ENCODE measurements around the gene GAS2. TPM values are rescaled to one million over a fixed set of nuclear protein-coding genes. Genes with fewer than 3 reads are reported as not detected.

Gene GAS2
- total RNA-seq, 1 donor from 2014 or later = 3.4 TPM

DNA sequence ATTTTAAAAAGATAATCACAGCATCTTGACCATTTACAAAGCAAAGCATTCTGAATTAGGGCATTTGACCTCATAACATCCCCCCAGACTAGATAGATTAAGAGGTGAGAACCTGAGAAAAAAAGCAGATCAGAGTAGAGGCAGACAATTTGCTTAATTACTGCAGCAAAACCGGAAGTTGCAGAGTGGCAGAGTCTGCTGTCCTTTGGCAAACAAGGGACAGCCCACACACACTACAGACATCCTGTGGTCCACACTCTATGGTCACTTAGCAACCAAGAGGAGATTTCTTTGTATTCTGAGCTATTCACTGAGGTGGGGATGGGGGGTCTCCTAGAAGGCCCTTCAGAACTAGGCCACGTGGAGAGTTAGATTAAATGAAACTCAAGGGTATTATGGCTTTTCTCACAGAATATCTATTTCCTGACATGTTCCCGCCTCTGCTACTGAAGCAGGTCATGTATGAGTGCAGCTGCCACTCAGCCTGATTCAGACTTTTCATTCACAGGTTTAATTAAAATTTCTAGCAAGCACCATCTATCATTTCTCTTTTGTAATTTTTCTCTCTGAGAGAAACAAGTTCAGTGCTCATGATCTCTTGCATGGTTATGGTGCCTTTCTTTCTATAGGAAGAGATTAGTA is 114.7 kb downstream of the GAS2 start:
- Mint-ChIP-seq H3K27ac (ENCODE audit: unreplicated experiment) (no peak overlapping the region), H3K27me3 (ENCODE audit: low read depth) (no peaks in the 10 kb centered on the region), H3K9me3 (peaks cover 15% of the 10 kb centered on the region), H3K36me3 (ENCODE audit: low read depth) (peaks cover 3% of the 10 kb centered on the region), H3K4me1 (peaks cover 21% of the 10 kb centered on the region), H3K4me3 (no peak overlapping the region)
- no peak for DNase-seq (ENCODE audit: low read depth, low spot score)
- TF ChIP-seq, protein P1, sequence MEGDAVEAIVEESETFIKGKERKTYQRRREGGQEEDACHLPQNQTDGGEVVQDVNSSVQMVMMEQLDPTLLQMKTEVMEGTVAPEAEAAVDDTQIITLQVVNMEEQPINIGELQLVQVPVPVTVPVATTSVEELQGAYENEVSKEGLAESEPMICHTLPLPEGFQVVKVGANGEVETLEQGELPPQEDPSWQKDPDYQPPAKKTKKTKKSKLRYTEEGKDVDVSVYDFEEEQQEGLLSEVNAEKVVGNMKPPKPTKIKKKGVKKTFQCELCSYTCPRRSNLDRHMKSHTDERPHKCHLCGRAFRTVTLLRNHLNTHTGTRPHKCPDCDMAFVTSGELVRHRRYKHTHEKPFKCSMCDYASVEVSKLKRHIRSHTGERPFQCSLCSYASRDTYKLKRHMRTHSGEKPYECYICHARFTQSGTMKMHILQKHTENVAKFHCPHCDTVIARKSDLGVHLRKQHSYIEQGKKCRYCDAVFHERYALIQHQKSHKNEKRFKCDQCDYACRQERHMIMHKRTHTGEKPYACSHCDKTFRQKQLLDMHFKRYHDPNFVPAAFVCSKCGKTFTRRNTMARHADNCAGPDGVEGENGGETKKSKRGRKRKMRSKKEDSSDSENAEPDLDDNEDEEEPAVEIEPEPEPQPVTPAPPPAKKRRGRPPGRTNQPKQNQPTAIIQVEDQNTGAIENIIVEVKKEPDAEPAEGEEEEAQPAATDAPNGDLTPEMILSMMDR (conservative IDR thresholded peaks at IDR 0.05) = no peak

GRCh38 chr11:22785251-22785650 is 118.8 kb downstream of the GAS2 start:
- no peaks in the 10 kb centered on the region for H3K27me3 Mint-ChIP-seq (ENCODE audit: low read depth)
- TF ChIP-seq, protein P1 (conservative IDR thresholded peaks at IDR 0.05) = no peak

DNA sequence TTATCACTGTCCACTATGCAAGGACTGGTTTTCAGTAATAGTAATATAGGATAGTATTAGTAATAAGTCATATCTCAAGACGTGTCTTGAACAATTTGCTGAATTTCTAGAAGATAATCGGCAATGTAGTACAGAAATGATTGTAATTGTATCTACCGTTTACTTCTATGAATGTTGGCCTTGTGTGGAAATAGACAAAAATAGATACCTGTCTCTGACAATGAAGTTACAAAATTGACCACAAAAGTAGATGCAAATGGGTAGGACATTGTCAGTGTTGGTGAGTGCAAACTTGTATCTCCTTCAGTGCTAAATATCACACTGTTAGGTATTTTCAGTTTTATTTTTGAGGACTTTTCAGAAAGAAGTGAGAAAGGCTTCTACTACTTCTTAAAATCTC is 120.1 kb downstream of the GAS2 start:
- no peak for DNase-seq (ENCODE audit: low read depth, low spot score)
- no peaks in the 10 kb centered on the region for H3K27me3 Mint-ChIP-seq (ENCODE audit: low read depth)
- peaks cover 9% of the 10 kb centered on the region for H3K4me1 Mint-ChIP-seq
- H3K27ac Mint-ChIP-seq (ENCODE audit: unreplicated experiment) = no peak overlapping the region
- H3K36me3 Mint-ChIP-seq (ENCODE audit: low read depth) = peaks cover 3% of the 10 kb centered on the region
- TF ChIP-seq, protein P1 (conservative IDR thresholded peaks at IDR 0.05) = no peak
- peaks cover 10% of the 10 kb centered on the region for H3K9me3 Mint-ChIP-seq
- no peak overlapping the region for H3K4me3 Mint-ChIP-seq

More at GRCh38 chr11:22785251-22785650, 118.8 kb downstream of the GAS2 start:
- no peak for DNase-seq (ENCODE audit: low read depth, low spot score)
- H3K36me3 Mint-ChIP-seq (ENCODE audit: low read depth) = peaks cover 3% of the 10 kb centered on the region
- no peak overlapping the region for H3K27ac Mint-ChIP-seq (ENCODE audit: unreplicated experiment)
- H3K4me3 Mint-ChIP-seq = no peak overlapping the region
- H3K9me3 Mint-ChIP-seq = peaks cover 12% of the 10 kb centered on the region
- H3K4me1 Mint-ChIP-seq = peaks cover 10% of the 10 kb centered on the region

DNA sequence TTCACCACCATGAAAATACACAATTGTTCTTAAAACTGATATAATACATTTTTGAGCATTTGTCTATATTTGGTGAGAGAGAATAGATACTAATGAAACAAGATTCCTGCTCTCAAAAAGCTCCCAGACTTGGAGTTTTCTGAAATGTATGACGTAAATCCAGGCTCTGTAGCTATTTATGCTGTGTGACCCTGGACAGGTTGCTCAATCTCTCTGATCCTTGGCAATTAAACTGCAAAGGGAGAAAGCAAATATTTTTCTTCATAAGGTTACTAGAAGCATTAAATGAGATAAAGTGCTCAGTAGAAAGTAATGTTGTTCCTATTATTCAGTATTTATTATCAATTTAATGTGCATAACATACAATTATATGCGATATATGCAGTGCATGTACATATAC is 120.6 kb downstream of the GAS2 start:
- H3K27ac Mint-ChIP-seq (ENCODE audit: unreplicated experiment) = no peak overlapping the region
- DNase-seq (ENCODE audit: low read depth, low spot score) = no peak

DNA sequence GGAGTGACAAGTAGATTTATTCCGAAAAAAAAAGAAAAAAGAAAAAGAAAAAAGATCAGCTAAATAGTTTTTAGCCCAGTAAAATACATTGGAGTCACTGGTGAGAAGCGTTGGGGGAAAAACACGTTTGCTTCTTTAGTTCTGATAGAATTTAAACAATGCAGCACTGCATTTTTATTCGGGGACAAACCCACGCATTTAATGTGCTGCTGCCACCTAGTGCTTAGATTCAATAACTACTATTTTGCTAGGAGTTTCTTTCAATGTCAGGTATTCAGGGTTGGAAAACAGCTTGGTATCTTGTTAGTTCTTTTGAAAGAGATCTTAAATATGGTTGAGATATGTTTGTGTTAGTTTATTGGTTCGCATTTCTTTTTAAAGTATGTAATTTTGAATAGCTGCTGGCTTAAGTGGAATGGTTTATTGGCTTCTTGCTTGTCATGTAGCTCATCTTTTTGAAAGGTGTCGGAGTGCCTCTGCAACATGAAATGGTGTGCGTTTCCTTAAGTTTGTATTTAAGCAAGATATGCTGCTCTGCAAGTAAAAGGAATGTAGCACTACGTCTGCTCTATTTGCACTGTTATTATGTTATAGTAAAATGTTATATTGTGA is 121.2 kb downstream of the GAS2 start:
- H3K4me1 Mint-ChIP-seq = peaks cover 20% of the 10 kb centered on the region
- peaks cover 4% of the 10 kb centered on the region for H3K36me3 Mint-ChIP-seq (ENCODE audit: low read depth)
- DNase-seq (ENCODE audit: low read depth, low spot score) = peak; percentile 22
- peaks cover 12% of the 10 kb centered on the region for H3K9me3 Mint-ChIP-seq
- TF ChIP-seq, protein P1 (conservative IDR thresholded peaks at IDR 0.05) = peak; percentile 86
- H3K27ac Mint-ChIP-seq (ENCODE audit: unreplicated experiment) = no peak overlapping the region
- no peaks in the 10 kb centered on the region for H3K27me3 Mint-ChIP-seq (ENCODE audit: low read depth)
- H3K4me3 Mint-ChIP-seq = no peak overlapping the region

More for the DNA sequence above, 120.6 kb downstream of the GAS2 start:
- H3K4me3 Mint-ChIP-seq = no peak overlapping the region
- TF ChIP-seq, protein P1 (conservative IDR thresholded peaks at IDR 0.05) = no peak
- peaks cover 14% of the 10 kb centered on the region for H3K4me1 Mint-ChIP-seq
- H3K27me3 Mint-ChIP-seq (ENCODE audit: low read depth) = no peaks in the 10 kb centered on the region
- peaks cover 10% of the 10 kb centered on the region for H3K9me3 Mint-ChIP-seq
- peaks cover 3% of the 10 kb centered on the region for H3K36me3 Mint-ChIP-seq (ENCODE audit: low read depth)
